HG03457 (cell line): ENCODE measurements around the gene TBC1D22A.

Experiments
- ATAC-seq: cut with Tn5 transposase; IDR thresholded peaks from one replicate; pipeline ENCODE4 v1.9.1; 2021; ENCODE audit warnings: moderate number of reproducible peaks; ENCODE audit not compliant: unreplicated experiment

The TBC1D22A gene

DNA sequence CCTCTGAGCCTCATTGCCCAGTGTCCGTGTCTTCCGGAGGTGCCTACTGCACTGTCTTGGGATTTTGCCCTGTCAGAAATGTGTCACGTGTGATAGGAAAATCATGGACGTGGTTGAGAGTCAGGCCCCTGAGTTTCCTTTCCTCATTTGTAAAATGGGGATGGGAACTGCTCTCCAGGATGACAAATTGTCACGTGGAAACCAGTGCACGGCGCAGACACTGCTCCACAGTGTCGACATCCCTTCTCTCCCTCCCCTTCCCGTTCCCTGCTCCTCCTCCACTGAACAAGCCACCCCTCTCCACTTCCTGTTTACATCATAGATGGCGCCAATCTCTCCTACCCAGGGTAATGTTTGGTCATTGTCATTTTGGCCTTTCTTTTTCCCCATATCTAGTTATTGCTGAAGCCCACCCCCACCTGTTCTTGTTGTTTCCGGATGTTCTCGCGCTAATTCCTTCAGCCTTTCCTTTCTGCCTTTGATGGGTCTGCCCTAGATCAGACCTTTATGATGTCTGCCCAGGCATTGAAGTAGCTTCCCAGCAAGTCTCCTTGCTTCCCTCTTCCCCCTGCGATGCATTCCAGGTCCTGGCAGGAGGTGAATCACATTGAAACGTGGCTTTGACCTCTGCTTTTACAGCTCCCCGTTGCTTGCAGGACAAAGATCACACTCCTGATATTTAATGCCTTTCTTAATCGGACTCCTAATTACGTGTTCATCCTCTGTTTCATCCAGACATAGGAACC, 91.8 kb downstream of the TBC1D22A start:
- no peak for ATAC-seq

DNA sequence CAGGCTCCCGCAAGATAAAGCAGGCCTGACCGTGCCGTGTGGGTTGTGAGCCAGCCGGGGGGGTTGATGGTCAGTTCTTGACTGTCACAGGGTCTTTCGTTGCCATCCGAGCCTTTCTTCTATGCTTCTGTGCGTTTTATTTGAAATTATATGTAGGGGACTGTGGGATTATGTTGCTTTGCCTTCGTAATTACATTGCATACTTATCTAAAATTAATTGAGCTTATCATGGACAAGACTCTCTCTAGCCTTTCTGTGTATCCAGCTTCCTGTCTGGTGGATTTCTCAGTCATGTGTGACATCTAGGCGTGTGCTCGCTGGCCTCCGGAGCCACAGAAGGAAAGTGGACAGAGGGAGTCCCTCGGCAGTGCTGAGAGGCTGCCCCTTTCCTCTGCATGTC, 93.2 kb downstream of the TBC1D22A start:
- ATAC-seq, result no peak

DNA sequence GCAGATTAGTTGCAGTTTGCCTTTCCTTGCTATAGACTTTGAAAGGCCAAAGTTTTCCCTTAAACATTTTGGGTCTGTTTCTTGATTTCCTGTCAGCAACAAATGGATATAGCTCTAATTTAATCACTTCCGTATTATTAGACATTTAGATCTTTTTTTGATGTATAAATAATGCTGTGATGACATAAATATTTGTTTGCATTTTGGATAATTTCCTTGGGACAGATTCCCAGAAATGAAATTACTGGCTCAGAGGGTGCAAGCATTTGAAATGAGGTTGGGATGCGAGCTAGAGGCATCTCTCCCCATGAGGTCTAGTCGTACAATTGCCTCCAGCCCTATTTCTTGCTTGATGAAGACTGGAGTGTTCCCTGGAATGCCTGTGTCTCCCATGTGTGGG, 94.2 kb downstream of the TBC1D22A start:
- no peak for ATAC-seq

DNA sequence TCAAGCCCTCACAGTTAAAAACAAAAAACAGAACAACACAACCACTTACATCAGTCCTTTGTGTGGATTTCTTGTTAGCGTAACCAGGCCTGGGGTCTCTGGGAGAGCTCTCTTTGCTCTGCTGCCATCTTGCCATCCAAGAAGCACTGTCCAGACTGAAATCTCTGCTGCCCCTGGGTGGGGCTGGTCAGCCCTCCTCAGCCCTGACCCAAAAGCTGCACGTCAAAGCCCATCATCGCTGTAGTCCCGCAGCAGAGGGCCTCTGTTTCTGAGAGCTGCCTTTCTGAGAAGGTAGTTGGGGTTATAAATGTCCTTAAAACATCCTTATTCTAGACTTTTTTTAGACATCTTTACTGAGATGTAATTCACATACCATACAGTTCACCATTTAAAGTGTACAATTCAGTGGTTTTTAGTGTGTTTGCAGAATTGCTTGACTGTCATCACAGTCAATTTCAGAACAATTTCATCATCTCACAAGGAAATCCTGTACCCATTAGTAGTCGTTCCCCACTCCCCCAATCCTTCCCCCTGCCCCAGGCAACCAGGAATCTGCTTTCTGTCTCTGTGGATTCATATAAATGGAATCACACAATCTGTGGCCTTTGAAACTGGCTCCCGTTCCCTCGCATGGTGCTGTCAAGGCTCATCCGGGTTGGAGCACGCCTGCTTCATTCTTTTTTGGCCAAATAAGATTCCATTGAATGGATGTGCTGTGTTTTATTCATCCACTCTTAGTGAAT, 94.9 kb downstream of the TBC1D22A start:
- no peak for ATAC-seq

DNA sequence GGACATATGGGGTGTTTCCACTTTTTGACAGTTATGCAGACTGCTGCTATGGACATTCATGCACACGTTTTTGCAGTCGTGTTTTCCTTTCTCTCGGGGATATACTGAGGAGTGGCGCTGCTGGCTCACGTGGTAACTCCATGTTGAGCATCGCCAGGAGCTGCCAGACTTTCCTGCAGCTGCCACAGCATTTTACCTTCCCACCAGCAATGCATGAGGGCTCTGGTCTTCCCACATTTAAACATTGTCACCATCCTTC, 95.4 kb downstream of the TBC1D22A start:
- ATAC-seq, result no peak

DNA sequence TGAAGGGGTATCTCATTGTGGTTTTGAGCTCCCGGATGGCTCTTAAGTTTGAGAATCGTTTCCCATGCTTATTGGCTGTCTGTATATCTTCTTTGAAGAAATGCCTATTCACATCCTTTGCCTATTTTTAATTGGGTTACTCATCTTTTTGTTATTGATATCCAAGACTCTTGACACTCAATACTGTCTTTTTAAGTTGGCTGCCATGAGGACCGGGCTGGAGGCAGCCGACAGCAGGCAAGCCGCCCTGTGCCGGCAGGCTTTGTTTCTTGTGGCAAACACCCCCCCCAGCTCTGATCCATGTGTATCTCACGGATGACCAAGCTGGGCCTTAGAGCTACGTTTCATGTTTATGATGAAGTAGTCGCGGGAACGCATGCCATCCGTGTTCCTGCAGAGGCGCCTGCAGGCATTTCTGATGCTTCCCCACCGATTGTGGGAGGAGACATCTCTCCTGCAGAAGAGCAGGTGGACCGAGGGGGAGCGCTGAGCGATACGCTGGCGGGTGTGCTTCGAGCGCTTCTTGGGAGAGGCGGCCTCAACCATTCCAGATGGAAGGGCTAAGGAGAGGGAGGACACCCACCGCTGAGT, 95.8 kb downstream of the TBC1D22A start:
- no peak for ATAC-seq

DNA sequence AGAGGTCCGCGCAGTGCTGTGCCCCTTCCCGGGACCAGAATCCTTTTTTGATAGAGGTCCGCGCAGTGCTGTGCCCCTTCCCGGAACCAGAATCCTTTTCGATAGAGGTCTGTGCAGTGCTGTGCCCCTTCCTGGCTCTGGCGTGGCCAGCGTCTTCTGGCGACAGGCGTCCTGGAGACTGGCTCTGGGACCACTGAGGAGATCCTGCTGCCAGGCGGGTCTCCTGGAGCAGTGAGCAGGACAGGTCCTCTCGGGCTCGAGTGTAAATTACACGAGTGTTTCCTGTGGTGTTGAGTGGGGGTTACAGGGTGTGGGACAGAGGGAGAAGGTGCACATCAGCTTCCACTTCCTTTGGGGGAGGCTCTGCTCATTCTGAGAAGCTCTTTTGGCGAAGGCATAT, 98.1 kb downstream of the TBC1D22A start:
- ATAC-seq, result no peak

DNA sequence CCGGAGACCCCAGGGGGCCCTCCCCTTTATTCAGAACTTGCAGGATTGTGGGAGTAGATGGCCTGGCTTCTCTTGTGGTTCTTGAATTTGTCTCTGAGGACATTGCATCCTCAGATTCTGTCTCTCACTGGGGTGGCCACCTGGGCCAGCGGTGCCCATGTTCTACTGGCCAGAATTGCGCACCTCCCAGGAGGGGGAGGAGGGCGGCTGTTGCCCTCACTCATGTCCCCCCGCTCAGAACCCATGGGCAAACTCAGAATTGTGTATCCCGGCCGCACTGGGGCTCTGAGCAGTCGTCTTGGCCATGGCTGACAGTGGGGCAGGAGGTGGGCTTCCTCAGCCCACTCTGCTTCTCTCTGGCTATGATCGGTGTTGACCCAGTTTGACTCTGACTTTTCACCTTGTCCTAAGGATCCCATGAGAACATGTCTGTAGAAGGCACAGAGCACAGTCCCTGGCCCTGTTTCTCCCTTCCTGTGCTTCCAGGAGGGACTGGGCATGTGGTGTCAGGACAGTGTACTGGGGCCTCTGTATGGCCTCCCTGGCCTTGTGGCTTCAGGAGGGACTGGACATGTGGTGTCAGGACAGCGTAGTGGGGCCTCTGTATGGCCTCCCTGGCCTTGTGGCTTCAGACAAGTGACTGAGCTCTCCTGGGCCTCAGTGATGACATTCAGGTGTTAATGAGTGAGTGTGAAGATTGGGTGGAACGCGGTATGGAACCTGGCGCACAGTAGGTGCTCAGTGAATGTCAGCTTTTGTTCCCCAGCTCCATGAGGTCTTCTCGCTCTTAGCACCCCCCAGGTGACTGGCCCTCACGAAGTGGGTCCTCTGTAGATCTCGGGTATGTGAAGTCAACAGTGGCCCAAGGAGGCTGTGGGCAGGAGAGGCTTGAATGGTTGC, 99.3 kb downstream of the TBC1D22A start:
- ATAC-seq, result no peak

DNA sequence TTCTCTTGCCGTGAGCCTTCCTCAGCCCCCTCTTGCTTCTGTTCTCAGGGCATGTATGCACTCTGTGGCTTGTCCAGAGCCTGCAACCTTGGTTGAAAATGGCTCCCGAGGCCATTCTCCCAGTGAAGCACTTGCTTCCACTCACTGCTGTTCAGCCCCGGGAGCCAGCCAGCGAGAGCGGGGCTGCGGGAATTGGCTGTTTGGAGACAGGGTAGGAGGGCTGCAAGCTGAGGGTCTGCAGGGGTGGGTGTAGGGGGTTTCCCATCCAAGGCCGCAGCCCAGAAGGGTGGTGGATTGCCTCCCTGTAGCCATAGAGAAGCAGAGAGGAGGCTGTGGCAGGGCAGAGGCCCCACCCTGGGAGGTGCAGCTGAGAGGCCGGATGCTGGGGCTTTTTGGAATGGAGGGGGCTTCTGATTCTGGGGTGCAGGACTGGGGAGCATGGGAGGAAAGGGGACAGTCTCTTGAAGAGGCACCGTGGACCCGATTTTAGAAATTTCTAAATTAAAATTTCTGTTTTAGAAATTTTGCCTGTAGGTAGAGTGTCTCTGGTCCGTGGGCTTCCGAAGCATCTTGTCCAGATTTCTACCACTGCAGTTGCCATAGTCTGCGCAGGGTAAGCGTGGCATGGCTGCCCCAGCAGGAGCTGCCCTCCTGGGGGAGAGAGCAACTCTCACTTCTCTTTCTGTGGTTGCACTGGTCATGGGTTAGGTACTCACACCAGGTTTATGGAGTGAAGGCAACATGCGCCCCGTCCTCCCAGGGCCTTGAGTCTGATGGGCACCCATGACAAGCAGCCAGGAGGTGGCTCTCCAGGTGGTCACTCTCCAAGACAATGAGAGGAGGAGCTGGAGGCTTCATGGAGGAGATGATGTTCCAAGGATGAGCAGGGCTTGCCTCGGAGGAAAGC, 100.2 kb downstream of the TBC1D22A start:
- no peak for ATAC-seq

DNA sequence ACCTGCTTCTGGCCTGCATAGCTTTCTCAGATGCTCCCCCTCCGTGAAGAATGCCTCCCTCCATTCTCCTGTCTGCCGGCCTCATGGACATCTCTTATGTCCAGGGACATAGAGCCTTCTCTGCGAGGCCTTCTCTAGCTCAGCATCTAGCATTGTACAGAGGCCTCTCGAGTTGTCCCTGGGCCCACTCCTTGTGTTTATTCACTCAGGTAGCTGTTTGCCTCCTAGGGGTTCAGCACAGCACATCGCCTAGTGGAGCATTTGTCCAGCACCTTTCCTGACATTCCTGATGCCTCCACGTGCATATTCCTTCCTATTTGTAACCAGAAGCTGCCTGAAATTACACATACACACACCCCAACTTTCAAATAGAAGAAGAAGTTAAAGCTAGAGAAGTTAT, 101.3 kb downstream of the TBC1D22A start:
- no peak for ATAC-seq

DNA sequence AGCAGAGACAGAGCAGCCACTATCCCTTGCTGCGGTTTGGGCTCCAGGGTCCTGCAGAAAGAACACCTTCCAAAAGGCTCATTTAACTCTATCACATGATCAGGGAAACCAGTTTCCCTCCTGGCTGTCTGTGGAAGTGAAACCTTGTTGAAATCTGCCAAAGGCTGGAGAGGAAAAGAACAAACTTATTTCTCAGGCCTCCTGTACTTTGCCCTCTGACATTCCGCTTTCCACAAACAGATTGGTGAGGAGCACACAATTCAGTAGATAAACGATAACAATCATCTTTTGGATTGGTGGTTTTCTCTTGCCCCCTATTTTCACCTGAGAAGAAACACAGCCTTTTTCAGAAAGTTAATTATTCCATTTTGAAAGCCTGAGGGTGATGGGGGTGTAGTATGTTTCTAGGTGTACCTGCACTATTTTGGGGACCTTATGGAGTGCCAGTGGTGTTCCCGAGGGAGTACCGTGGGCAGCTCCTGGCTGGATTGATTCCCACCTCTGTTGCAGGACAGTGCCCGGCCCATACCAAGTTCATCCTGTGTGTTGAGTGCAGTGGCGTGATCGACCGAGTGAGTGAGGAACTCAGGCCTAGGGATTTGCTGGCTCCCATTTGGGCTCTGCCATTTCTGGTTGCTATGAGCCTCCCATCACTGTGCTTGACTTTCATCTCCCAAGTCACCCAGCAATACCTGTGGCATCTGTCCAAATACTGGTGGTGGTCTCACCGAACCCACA, 102.0 kb downstream of the TBC1D22A start:
- ATAC-seq, result no peak

DNA sequence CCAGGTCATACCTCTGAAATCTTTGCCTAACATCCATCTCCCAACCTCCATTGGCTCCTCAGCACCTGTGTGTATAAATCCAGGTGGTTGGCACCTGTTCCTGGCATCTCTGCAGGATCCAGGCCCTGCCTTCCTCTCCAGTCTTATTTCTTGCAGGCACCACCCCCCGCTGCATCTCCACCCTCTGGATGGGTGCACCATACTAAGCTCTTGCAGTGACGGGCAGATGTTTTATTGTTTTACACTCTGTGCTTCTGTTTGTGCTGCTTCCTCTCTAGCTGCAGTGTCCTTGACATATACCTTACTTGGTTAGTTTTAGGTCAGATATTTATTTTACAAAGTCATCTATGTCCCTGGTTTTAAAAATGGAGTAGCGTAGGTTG, 102.6 kb downstream of the TBC1D22A start:
- no peak for ATAC-seq

DNA sequence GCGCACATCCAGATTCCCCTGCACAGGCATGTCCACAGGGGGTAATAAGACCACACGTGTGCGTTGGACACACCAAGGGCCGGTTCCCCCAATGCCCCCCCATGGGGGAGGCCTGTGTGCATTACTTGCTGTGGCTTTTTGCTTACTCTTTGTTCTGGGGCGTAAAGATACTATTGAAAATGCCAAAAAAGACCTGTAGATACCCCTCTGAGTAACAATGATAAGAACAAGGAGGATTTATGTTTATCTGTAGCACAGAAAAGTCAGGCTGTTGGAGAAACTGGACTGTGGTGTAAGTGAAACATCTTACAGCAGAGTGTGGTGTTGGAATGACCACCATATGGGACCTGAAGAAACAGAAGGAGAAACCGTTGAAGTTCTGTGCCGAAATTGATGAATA, 103.2 kb downstream of the TBC1D22A start:
- ATAC-seq, result no peak

DNA sequence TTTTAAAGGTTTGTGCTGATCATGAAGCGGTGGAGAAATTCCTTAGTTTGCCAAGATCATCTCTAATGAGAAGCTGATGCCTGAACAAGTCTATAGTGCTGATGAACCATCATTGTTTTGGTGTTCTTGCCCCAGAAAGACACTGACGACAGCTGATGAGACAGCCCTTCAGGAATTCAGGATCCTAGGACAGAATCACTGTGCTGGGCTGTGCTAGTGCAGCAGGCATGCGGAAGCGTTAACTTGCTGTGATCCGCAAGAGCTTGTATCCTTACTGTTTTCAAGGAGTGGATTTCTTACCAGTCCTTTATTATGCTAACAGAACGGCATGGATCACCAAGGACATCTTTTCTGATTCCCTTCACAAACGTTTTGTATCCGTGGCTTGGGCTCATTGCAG, 104.1 kb downstream of the TBC1D22A start:
- ATAC-seq, result no peak

DNA sequence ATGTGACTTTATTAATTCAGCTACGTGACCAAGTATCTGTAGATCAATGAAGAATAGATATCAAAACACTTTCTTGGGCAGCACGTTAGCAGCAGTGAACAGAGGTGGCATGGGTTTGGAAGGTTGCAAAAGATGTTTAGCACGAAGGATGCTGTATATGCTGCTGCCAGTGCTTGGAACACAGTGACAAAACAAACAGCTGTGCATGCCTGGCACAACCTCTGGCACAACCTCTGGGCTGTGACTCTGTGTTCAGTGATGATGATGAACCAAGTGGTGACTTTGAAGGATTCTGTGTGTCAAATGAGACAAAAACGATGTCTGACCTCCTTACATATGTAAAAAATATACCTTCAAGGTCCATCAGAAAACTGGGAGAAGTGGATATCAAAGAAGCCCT, 104.7 kb downstream of the TBC1D22A start:
- no peak for ATAC-seq

DNA sequence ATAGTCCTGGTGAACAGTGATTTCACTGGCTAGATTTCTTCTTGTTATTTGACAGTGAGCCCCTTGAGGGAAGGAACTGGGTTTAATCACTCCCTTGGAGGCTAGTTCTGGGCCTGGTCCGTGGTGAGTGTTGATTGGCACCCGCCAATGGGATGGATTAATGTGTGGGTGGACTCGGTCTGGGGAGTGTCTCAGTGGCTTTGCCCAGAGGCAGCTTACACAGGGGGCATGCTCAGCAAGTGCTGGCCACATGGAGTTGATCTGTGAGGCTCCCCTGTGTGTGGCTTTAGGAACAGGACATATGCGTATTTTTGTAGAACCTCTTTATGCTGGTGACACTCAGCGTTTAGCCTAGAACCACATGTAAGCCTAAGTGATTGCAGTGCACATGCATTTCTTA, 106.9 kb downstream of the TBC1D22A start:
- ATAC-seq, result no peak

DNA sequence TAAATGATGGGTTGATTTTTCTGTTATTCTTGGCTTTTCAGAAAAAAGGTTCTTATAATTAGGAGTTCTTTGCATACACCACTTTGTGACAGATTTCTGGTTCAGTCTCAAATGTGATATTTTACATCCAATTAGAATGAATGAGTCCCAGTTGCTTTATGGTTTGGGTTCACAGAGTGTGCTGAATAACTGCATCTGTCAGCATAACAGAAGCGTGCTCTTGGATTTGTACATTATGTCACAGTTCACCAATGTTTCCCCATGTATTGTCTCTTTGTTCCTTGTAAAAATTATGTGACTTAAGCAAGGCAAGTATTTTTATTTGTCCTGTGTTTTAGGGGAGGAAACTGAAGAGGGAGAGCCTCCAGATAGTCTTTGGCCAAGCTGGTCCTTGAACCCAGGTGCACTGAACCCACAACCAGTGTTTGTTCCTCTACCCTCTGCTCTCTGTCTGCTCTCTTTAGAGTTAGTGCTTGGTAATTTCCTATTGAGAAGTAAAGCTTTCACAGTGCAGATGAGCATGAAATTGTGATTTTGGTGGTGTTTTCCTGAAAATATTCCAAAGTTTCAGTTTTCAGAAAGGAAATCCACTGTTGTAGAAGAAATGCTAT, 107.5 kb downstream of the TBC1D22A start:
- no peak for ATAC-seq

DNA sequence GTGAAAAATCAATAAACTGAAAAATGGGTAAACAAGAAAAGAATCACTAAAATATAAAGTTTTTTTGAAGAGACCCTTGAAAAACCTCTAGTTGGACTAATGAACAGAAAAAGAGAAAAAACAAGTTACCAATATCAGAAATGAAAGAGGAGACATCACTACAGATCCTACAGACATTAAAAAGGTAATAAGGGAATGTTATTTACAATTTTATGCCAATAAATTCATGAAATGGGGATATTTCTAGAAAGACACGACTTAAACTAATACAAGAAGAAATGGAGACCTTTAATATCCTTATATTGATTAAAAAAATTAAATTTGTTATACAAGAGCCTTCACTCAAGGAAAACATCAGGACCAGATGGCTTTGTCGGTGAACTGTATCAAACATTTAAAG, 109.4 kb downstream of the TBC1D22A start:
- ATAC-seq, result no peak

DNA sequence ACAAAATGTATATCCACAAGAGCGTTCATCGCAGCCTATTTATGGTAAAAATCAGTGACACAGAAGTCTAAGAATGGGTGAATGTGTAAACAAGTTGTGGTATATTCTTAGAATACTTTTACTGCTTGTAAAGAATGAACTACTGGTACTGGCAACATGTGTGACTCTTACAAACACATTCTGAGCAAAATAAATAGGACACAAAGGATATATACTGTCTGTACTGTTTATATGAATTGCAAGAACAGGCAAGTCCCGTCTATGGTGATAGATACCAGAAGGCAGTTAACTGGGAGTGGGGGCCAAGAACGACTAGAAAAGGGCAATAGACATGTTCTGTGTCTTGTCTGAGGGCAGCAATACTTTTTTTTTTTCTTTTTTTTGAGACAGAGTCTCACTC, 112.6 kb downstream of the TBC1D22A start:
- ATAC-seq, result no peak
